Measurements from ENCODE around the gene OR1J2.
"Not testable (repeated sequence)": the region's sequence is repeated elsewhere in the genome, so short reads cannot be mapped to it uniquely, and the experiment has no call there.

OR1J2 gene

GRCh38 chr9:122527193-122527592, 16.6 kb downstream of the OR1J2 start, which contains the start of gene OR1N1:
Gene OR1N1, minus strand, starts transcription at chr9:122527293. Its CDS starts 0 bp downstream, at chr9:122527293.
- Mint-ChIP-seq H3K36me3 (no peaks in the 10 kb centered on the region), H3K9me3 (no peaks in the 10 kb centered on the region), H3K27me3 (peaks cover 10% of the 10 kb centered on the region), H3K4me3 (no peak within 1 kb of the TSS), H3K27ac (no peak within 1 kb of the TSS), H3K4me1 (no peaks in the 10 kb centered on the region)

GRCh38 chr9:122531157-122531556, 20.6 kb downstream of the OR1J2 start:
- H3K4me3 Mint-ChIP-seq, H3K27me3 Mint-ChIP-seq, H3K4me1 Mint-ChIP-seq, H3K36me3 Mint-ChIP-seq, H3K9me3 Mint-ChIP-seq, H3K27ac Mint-ChIP-seq: not testable (repeated sequence)

- no peaks in the 10 kb centered on the region for H3K36me3 Mint-ChIP-seq
- H3K27me3 Mint-ChIP-seq = no peaks in the 10 kb centered on the region
- no peak overlapping the region for H3K4me3 Mint-ChIP-seq
- H3K4me1 Mint-ChIP-seq = no peaks in the 10 kb centered on the region
- no peaks in the 10 kb centered on the region for H3K9me3 Mint-ChIP-seq
- no peak overlapping the region for H3K27ac Mint-ChIP-seq
Observed at GRCh38 chr9:122536134-122536533, 25.5 kb downstream of the OR1J2 start.

- H3K4me3 Mint-ChIP-seq, H3K36me3 Mint-ChIP-seq, H3K27ac Mint-ChIP-seq, H3K4me1 Mint-ChIP-seq, H3K27me3 Mint-ChIP-seq, H3K9me3 Mint-ChIP-seq: not testable (repeated sequence)
Observed at GRCh38 chr9:122537066-122537465, 26.5 kb downstream of the OR1J2 start.

- no peaks in the 10 kb centered on the region for H3K4me1 Mint-ChIP-seq
- H3K36me3 Mint-ChIP-seq = no peaks in the 10 kb centered on the region
- H3K9me3 Mint-ChIP-seq = no peaks in the 10 kb centered on the region
- H3K27ac Mint-ChIP-seq = no peak overlapping the region
- H3K27me3 Mint-ChIP-seq = peaks cover 4% of the 10 kb centered on the region
- H3K4me3 Mint-ChIP-seq = no peak overlapping the region
Observed at GRCh38 chr9:122538757-122539156, 28.2 kb downstream of the OR1J2 start.

GRCh38 chr9:122546196-122546595, 35.6 kb downstream of the OR1J2 start:
- H3K27ac Mint-ChIP-seq = no peak overlapping the region
- H3K4me3 Mint-ChIP-seq = no peak overlapping the region
- H3K9me3 Mint-ChIP-seq = peaks cover 7% of the 10 kb centered on the region
- H3K27me3 Mint-ChIP-seq = peaks cover 28% of the 10 kb centered on the region
- no peaks in the 10 kb centered on the region for H3K4me1 Mint-ChIP-seq
- H3K36me3 Mint-ChIP-seq = peaks cover 2% of the 10 kb centered on the region

GRCh38 chr9:122551371-122551770, 40.8 kb downstream of the OR1J2 start:
- Mint-ChIP-seq H3K27ac (no peak overlapping the region), H3K36me3 (peaks cover 2% of the 10 kb centered on the region), H3K4me3 (no peak overlapping the region), H3K4me1 (no peaks in the 10 kb centered on the region), H3K9me3 (peaks cover 7% of the 10 kb centered on the region), H3K27me3 (peaks cover 18% of the 10 kb centered on the region)

GRCh38 chr9:122552812-122553211, 42.2 kb downstream of the OR1J2 start, which contains the start of gene OR1N2:
Gene OR1N2, plus strand, starts transcription at chr9:122553112. Its CDS starts 100 bp downstream, at chr9:122553212.
- Mint-ChIP-seq H3K9me3 (peaks cover 7% of the 10 kb centered on the region), H3K27me3 (peaks cover 18% of the 10 kb centered on the region), H3K36me3 (peaks cover 2% of the 10 kb centered on the region), H3K4me3 (no peak within 1 kb of the TSS), H3K4me1 (no peaks in the 10 kb centered on the region), H3K27ac (no peak within 1 kb of the TSS)
